Loucy (cell line): ENCODE results near the gene SYNGAP1.

Experiments
- EZH2phosphoT487 ChIP-seq: fragments of 200-600 bp; IDR thresholded peaks from 2 replicates; pipeline ENCODE4 v1.6.1; 2018; ENCODE audit warnings: antibody characterized with exemption, mild to moderate bottlenecking, moderate library complexity, borderline replicate concordance
- TF ChIP-seq, protein P1 (sequence below): fragments of 200-600 bp; sonication (generic); conservative IDR thresholded peaks from 2 replicates; pipeline ENCODE4 v1.5.1; 2014; ENCODE audit warnings: mild to moderate bottlenecking, antibody characterized with exemption, low read length

DNA sequence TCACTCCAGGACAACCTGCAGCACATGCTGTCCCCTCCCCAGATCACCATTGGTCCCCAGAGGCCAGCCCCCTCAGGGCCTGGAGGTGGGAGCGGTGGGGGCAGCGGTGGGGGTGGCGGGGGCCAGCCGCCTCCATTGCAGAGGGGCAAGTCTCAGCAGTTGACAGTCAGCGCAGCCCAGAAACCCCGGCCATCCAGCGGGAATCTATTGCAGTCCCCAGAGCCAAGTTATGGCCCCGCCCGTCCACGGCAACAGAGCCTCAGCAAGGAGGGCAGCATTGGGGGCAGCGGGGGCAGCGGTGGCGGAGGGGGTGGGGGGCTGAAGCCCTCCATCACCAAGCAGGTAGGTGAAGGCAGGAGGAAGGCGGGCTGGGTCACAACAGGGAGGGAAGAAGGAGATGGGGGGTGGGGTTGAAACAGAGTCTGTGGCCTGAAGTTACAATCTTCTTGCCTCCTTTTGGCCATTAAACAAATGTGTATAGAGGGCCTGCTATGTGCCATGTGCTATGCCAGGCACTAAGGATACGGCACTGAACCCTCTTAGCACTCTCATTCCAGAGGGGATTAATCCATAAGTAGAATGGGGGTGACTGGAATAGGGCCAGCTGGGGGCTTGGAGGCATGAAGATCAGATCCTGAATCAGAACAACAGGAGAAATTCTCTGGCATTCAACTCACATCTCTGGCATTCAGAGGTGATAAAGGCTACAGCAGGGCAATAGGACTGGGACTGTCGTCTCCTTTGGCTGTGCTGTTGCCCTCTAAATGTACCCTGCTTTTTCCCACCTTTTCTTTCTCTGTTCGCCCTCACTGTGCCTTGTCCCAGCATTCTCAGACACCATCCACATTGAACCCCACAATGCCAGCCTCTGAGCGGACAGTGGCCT is 24.0 kb downstream of the SYNGAP1 start:
- TF ChIP-seq, protein P1, sequence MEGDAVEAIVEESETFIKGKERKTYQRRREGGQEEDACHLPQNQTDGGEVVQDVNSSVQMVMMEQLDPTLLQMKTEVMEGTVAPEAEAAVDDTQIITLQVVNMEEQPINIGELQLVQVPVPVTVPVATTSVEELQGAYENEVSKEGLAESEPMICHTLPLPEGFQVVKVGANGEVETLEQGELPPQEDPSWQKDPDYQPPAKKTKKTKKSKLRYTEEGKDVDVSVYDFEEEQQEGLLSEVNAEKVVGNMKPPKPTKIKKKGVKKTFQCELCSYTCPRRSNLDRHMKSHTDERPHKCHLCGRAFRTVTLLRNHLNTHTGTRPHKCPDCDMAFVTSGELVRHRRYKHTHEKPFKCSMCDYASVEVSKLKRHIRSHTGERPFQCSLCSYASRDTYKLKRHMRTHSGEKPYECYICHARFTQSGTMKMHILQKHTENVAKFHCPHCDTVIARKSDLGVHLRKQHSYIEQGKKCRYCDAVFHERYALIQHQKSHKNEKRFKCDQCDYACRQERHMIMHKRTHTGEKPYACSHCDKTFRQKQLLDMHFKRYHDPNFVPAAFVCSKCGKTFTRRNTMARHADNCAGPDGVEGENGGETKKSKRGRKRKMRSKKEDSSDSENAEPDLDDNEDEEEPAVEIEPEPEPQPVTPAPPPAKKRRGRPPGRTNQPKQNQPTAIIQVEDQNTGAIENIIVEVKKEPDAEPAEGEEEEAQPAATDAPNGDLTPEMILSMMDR, result no peak
- no peak for TF ChIP-seq EZH2phosphoT487
